ENCODE results near the gene TMCO4.
"Not testable (repeated sequence)": the region's sequence is repeated elsewhere in the genome, so short reads cannot be mapped to it uniquely, and the experiment has no call there.

The TMCO4 gene

GRCh38 chr1:19643121-19643520, 156.6 kb downstream of the TMCO4 start:
- TF ChIP-seq, protein P1, sequence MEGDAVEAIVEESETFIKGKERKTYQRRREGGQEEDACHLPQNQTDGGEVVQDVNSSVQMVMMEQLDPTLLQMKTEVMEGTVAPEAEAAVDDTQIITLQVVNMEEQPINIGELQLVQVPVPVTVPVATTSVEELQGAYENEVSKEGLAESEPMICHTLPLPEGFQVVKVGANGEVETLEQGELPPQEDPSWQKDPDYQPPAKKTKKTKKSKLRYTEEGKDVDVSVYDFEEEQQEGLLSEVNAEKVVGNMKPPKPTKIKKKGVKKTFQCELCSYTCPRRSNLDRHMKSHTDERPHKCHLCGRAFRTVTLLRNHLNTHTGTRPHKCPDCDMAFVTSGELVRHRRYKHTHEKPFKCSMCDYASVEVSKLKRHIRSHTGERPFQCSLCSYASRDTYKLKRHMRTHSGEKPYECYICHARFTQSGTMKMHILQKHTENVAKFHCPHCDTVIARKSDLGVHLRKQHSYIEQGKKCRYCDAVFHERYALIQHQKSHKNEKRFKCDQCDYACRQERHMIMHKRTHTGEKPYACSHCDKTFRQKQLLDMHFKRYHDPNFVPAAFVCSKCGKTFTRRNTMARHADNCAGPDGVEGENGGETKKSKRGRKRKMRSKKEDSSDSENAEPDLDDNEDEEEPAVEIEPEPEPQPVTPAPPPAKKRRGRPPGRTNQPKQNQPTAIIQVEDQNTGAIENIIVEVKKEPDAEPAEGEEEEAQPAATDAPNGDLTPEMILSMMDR (conservative IDR thresholded peaks at IDR 0.05; ENCODE audit: low read depth), result peak; percentile 19; the same call in 1 of the 2 replicates
- POLR2A ChIA-PET (ENCODE audit: low non-redundant PET), result no interaction called here
- H3K27ac ChIP-seq, result peak overlapping the region; percentile 93
- peak; percentile 84 for DNase-seq (ENCODE audit: low spot score)
- CTCF ChIA-PET, result interaction anchor here (0.6 to 1.5 kb wide), 6 partner anchors 38 to 1041 kb away, joined by 3 to 8 read pairs (median 3); no protein-coding TSS in a partner anchor

- TF ChIP-seq, protein P1 (conservative IDR thresholded peaks at IDR 0.05; ENCODE audit: low read depth), result no peak
- peak; percentile 72 for DNase-seq (ENCODE audit: low spot score)
- H3K27ac ChIP-seq, result peak overlapping the region; percentile 95
- CTCF ChIA-PET, result no interaction called here
- POLR2A ChIA-PET (ENCODE audit: low non-redundant PET), result interaction anchor here (0.5 kb wide), 1 partner anchor 10 kb away, joined by 4 read pairs; no protein-coding TSS in a partner anchor
Observed at GRCh38 chr1:19640363-19641316, 159.1 kb downstream of the TMCO4 start.

- CTCF ChIA-PET, result no interaction called here
- TF ChIP-seq, protein P1 (conservative IDR thresholded peaks at IDR 0.05; ENCODE audit: low read depth), result no peak
- DNase-seq (ENCODE audit: low spot score), result peak; percentile 62
- POLR2A ChIA-PET (ENCODE audit: low non-redundant PET), result no interaction called here
- peak overlapping the region; percentile 95 for H3K27ac ChIP-seq
Observed at GRCh38 chr1:19639999-19640362, 159.7 kb downstream of the TMCO4 start.

- peak overlapping the region; percentile 95 for H3K27ac ChIP-seq
- DNase-seq (ENCODE audit: low spot score); CTCF ChIA-PET; POLR2A ChIA-PET (ENCODE audit: low non-redundant PET): not testable (repeated sequence)
Observed at GRCh38 chr1:19639228-19639627, 160.5 kb downstream of the TMCO4 start.

- CTCF ChIA-PET, result interaction anchor here (0.6 kb wide), 1 partner anchor 34 kb away, joined by 3 read pairs; no protein-coding TSS in a partner anchor
- TF ChIP-seq, protein P1 (conservative IDR thresholded peaks at IDR 0.05; ENCODE audit: low read depth), result no peak
- POLR2A ChIA-PET (ENCODE audit: low non-redundant PET), result no interaction called here
- no peak for DNase-seq (ENCODE audit: low spot score)
- H3K27ac ChIP-seq, result no peak overlapping the region
Observed at GRCh38 chr1:19637606-19638005, 162.1 kb downstream of the TMCO4 start.

DNA sequence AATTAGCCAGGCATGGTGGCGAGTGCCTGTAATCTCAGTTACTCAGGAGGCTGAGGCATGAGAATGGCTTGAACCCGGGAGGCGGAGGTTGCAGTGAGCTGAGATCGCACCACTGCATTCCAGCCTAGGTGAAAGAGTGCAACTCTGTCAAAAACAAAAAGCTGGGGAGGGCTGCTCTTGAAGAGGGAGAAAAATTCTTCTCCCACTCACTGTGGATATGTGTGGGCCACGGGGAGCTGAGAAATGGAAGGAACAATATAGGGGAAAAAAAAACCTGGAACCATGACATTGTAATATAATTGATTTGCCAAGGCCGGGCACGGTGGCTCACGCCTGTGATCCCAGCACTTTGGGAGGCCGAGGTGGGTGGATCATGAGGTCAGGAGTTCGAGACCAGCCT, 163.0 kb downstream of the TMCO4 start:
- DNase-seq (ENCODE audit: low spot score); H3K27ac ChIP-seq; POLR2A ChIA-PET (ENCODE audit: low non-redundant PET); CTCF ChIA-PET: not testable (repeated sequence)

DNA sequence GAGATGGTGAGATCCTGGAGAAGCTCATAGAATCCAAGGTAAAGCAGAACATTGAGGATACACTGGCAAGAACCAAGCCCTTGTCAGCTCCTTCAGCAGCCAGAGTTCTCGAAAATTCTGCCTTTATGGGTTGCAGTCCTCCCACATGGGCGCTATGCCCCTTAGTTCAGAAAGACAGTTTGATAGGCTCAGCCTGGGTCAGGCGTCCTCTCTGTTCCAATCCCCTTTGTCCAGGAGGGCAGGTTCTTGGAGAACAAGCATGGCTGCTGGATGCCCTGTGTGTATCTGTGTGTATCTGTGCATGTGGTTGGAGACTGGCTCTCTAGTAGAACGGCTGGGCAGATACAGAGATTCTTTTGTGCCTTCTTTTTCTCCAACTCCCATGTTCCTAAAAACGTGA, 163.7 kb downstream of the TMCO4 start:
- ChIA-PET CTCF (no interaction called here), POLR2A (ENCODE audit: low non-redundant PET) (no interaction called here)
- H3K27ac ChIP-seq, result peak overlapping the region; percentile 65
- TF ChIP-seq, protein P1 (conservative IDR thresholded peaks at IDR 0.05; ENCODE audit: low read depth), result no peak
- no peak for DNase-seq (ENCODE audit: low spot score)
